GM12801 (cell line): ENCODE measurements around the gene GRIK1.

ENCODE experiments used
- TF ChIP-seq, protein P1 (sequence below): IDR thresholded peaks from one replicate; pipeline ENCODE4 v1.5.1; 2011; ENCODE audit warnings: control low read depth; ENCODE audit not compliant: insufficient read length; ENCODE audit errors: extremely low read depth

The GRIK1 gene

DNA sequence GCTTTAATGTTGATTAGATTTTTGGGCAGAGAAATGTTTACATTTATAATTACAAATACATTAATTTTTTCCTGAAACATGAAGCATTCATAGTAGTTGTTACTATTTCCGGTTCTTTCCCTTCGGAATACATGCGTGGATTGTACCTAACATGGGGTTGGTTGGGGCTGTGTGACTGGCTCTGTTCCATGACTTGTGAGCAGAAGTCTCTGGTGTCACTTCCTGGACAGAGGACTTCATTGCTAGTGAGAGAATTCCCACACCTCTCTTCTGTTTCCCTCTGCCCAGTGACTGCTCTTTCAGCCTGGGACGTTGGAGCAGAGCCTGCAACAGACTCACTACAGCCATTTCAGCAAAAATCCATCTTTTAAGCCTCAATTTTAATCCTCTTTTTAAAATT is 231.4 kb downstream of the GRIK1 start:
- TF ChIP-seq, protein P1, sequence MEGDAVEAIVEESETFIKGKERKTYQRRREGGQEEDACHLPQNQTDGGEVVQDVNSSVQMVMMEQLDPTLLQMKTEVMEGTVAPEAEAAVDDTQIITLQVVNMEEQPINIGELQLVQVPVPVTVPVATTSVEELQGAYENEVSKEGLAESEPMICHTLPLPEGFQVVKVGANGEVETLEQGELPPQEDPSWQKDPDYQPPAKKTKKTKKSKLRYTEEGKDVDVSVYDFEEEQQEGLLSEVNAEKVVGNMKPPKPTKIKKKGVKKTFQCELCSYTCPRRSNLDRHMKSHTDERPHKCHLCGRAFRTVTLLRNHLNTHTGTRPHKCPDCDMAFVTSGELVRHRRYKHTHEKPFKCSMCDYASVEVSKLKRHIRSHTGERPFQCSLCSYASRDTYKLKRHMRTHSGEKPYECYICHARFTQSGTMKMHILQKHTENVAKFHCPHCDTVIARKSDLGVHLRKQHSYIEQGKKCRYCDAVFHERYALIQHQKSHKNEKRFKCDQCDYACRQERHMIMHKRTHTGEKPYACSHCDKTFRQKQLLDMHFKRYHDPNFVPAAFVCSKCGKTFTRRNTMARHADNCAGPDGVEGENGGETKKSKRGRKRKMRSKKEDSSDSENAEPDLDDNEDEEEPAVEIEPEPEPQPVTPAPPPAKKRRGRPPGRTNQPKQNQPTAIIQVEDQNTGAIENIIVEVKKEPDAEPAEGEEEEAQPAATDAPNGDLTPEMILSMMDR, result no peak

DNA sequence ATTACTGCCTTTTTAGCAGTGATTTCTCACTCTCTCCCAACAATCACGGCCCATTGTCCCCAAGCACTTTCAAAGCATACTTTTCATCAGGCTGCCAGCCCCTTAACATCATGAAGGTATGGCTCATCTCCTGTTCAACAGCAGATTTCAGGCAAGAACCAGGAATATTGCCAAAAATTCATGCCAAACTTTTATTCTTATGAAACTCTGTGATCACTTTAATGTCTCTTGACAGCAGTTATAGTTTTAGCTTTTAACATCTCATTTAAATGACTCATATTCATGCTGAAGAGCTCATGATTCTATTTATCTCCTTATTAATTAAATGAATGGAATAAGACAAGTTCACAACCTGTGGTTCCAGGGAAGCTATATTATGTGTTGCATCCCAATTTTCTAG is 235.1 kb downstream of the GRIK1 start:
- TF ChIP-seq, protein P1, result no peak

DNA sequence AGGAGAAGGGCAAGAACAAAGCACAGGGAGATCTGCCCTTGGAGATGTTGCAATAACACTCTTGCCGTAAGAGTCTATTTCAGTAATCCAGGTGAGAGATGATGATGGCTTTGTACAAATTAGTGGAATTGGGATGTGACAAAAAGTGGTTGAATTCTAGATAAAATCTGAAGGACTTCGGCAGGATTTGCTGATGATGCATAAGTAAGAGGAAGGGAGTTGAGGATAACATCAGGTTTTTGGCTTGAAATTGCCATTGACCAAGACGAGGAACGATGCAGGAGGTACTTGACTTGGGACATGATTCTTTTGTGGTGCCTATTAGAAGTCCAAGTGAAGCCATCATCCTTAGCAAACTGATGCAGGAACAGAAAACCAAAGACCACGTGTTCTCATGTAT is 238.1 kb downstream of the GRIK1 start:
- TF ChIP-seq, protein P1, result no peak

DNA sequence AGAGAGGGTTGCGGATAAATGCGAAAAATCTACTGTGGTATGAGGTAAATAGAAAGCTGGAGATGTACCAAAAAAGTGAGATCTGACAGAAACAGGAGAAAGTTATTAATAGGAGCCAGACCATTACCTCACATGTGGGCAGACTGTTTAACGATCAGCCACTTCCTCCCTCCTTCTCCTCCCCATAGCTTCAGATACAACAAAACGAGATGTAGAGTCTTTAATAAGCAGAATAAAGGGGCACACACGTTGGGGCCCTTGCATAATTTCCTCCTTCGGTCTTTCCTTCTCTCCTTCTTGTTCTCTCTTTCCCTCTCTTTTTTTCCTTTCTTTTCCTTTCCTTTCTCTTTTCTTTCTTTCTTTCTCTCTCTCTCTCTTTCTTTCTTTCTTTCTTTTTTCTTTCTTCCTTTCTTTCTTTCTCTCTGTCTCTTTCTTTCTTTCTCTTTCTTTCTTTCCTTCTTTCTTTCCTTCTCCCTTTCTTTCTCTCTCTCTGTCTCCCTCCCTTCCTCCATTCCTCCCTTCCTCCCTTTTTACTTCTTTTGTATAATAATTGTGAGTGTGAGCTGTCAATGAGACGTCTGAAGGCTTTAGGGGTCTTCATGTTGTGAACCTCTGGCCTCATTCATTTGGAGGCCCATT is 242.1 kb downstream of the GRIK1 start:
- TF ChIP-seq, protein P1, result no peak

DNA sequence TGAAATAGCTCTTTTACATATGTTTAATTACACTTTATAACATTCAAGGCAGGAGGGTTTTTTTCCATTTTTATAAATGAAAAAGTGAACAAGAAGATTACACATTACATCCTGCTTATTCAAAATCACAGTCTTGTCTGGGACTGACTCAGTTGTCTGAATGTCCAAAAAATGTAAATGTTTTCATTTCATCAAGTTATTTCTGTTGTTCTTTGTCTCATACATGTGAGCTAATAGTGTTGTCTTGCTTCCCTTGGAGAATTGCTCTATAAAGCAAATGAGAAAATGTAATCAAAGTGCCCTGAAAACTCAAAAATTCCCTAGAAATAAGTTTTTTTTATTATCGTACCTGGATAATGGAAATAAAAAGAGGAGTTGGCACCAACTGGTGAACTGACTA is 242.9 kb downstream of the GRIK1 start:
- TF ChIP-seq, protein P1, result no peak

DNA sequence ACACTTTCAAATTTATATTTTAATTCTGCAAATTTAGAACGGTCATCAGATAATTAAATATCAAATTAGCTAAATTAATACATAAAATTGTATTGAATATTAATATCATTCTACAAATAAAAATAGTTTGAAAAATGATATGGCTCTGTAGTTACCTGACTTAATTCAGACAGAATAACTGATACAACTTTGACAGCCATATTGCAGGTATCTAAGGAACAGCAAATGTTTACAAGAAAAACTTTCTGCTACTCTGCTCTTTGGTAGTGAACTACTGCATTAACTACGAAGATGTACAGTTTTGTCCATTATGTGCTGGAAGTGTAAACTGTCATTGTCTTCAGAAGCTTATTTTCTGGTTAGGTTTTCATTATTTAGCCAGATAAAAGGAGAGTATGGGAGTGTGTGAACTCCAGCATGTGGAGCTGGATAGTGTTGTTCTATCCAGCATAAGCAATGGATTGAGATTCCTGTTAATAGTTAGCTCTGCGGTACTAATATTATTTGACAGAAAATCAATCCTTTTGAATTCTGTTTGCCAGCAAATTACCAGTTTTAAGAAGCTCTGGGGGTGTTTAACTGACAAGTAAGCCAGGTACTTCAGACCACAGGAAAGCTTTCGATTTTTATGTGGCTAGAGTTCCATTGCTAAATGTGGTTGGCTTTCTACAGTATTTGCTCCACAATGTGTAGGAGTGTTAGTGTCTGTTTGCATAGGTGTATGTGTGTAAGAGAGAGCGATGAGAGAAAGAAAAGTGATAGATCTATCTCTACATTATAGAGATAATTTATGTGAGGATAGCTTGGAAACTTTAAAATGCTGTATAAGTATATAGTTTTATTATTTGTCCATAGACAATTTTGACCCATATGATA is 247.9 kb downstream of the GRIK1 start:
- TF ChIP-seq, protein P1, result no peak

DNA sequence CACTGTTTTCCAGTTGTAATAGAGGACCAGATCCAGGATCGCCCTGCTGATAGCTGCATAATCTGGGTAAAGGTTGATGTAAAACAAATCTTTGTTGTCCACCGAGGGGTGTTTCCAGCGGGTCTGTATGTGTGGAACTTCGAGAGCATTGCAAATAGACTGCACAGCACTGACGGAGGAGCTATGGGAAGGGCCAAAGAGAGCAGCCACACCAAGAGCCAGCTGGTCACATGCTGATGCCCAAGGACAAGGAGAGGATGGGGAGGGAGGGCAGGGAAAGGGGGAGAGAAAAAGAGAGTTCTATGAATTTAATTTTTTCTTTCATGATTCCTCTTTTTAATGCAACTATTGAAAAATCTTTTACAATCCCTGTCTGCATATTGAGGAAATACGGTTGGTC is 250.0 kb downstream of the GRIK1 start:
- TF ChIP-seq, protein P1, result no peak
